ENCODE data around the gene PLK1.
"Not testable (repeated sequence)": the region's sequence is repeated elsewhere in the genome, so short reads cannot be mapped to it uniquely, and the experiment has no call there.

The PLK1 gene

DNA sequence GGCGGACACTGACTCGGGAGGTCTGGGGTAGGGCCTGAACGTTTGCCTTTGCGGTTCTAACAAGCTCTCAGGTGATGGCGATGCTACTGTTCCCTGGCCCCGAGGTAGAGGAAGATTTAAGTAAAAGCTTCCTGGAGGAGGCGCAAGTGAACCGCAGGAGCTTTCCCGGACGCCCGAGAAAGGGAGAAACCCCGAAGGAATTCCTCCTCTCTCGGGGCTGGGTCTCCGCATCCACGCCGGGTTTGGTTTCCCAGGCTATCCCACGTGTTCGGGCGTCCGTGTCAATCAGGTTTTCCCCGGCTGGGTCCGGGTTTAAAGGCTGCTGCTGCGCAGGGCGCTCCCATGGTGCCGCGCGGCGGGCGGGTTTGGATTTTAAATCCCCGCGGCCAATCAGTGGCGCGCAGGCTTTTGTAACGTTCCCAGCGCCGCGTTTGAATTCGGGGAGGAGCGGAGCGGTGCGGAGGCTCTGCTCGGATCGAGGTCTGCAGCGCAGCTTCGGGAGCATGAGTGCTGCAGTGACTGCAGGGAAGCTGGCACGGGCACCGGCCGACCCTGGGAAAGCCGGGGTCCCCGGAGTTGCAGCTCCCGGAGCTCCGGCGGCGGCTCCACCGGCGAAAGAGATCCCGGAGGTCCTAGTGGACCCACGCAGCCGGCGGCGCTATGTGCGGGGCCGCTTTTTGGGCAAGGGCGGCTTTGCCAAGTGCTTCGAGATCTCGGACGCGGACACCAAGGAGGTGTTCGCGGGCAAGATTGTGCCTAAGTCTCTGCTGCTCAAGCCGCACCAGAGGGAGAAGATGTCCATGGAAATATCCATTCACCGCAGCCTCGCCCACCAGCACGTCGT, at the start of gene PLK1:
PLK1 (plus strand) TSS at position 460 of the 844 bp plus-strand sequence; CDS start at position 504, 44 bp downstream.
- H3K27me3 ChIP-seq (replicated peaks; ENCODE audit: control insufficient read depth, insufficient read depth, low read length), result no peaks in the 10 kb centered on the region
- peak; percentile 56 for TF ChIP-seq CTCF (IDR thresholded peaks at IDR 0.05; ENCODE audit: insufficient read depth, low read length, poor library complexity, severe bottlenecking)
- peak within 1 kb of the TSS; percentile 87 for H3K4me3 ChIP-seq (replicated peaks; ENCODE audit: low read depth, low read length)
- peak; percentile 87 for DNase-seq (ENCODE audit: extremely low read depth, insufficient read length)
- H3K36me3 ChIP-seq (ENCODE audit: control insufficient read depth, insufficient read depth, low read length), result peaks cover 15% of the 10 kb centered on the region

DNA sequence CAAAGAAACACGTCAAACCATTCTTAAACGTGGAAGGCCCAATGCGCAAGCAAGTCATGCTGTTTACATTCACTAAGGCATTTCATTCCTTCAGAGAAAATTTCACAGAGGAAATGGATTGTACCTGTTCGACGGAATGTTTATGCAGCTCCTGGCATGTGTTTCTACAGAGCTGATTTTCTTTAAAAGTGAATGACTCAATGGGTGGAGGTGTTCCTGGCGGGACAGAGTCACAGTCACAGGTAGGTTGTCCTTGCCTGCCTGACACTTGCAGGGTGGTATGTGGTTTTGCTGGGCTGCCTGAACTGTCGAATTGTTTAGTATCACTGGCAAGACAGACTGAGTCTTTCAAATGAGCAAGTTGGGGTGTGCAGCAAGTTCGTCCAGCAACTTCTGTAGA, 49.2 kb upstream of the PLK1 start:
- TF ChIP-seq CTCF (IDR thresholded peaks at IDR 0.05; ENCODE audit: insufficient read depth, low read length, poor library complexity, severe bottlenecking), result no peak
- no peak for DNase-seq (ENCODE audit: extremely low read depth, insufficient read length)
- Histone ChIP-seq H3K4me3 (replicated peaks; ENCODE audit: low read depth, low read length) (no peak overlapping the region), H3K36me3 (ENCODE audit: control insufficient read depth, insufficient read depth, low read length) (peaks cover 7% of the 10 kb centered on the region), H3K27me3 (replicated peaks; ENCODE audit: control insufficient read depth, insufficient read depth, low read length) (no peaks in the 10 kb centered on the region)

DNA sequence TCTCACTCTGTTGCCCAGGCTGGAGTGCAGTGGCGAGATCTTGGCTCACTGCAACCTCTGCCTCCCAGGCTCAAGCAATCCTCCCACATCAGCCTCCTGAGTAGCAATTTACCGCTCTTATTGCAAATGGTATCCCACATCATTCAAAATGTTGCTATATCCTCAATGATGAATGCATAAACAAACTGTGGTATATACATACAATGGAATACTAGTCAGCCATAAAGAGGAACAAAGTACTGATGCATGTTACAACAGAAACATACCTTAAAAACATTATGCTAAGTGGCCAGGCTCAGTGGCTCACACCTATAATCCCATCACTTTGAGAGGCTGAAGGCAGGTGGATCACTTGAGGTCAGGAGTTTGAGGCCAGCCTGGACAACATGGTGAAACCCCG, 46.8 kb upstream of the PLK1 start:
- not testable (repeated sequence) for H3K36me3 ChIP-seq (ENCODE audit: control insufficient read depth, insufficient read depth, low read length); H3K4me3 ChIP-seq (replicated peaks; ENCODE audit: low read depth, low read length); DNase-seq (ENCODE audit: extremely low read depth, insufficient read length); H3K27me3 ChIP-seq (replicated peaks; ENCODE audit: control insufficient read depth, insufficient read depth, low read length)

GRCh38 chr16:23634461-23635036, 44.1 kb upstream of the PLK1 start:
- no peak for TF ChIP-seq CTCF (IDR thresholded peaks at IDR 0.05; ENCODE audit: insufficient read depth, low read length, poor library complexity, severe bottlenecking)
- H3K4me3 ChIP-seq (replicated peaks; ENCODE audit: low read depth, low read length), result no peak overlapping the region
- H3K36me3 ChIP-seq (ENCODE audit: control insufficient read depth, insufficient read depth, low read length), result peaks cover 2% of the 10 kb centered on the region
- no peak for DNase-seq (ENCODE audit: extremely low read depth, insufficient read length)
- H3K27me3 ChIP-seq (replicated peaks; ENCODE audit: control insufficient read depth, insufficient read depth, low read length), result no peaks in the 10 kb centered on the region

DNA sequence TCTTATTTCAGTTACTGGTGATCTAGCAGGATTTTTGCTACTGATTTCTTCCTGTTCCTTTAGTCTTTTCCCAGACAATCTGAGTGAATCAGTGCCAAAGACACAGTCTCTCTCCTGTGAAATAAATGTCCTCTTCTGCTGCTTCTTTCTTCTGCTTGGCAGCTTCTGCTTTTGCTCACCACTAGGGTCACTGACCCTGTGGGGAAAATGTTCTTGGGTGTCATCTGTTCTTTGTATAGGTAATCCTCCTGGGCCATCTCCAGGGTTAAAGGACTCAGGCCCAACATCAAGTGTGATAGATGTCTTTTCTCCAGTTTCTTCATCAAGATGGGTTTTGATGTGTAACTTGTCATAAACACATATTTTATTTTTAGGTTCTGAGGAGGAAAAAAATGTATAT, 42.7 kb upstream of the PLK1 start:
- H3K4me3 ChIP-seq (replicated peaks; ENCODE audit: low read depth, low read length), result no peak overlapping the region
- no peaks in the 10 kb centered on the region for H3K27me3 ChIP-seq (replicated peaks; ENCODE audit: control insufficient read depth, insufficient read depth, low read length)
- DNase-seq (ENCODE audit: extremely low read depth, insufficient read length), result no peak
- TF ChIP-seq CTCF (IDR thresholded peaks at IDR 0.05; ENCODE audit: insufficient read depth, low read length, poor library complexity, severe bottlenecking), result no peak
- H3K36me3 ChIP-seq (ENCODE audit: control insufficient read depth, insufficient read depth, low read length), result peaks cover 2% of the 10 kb centered on the region

DNA sequence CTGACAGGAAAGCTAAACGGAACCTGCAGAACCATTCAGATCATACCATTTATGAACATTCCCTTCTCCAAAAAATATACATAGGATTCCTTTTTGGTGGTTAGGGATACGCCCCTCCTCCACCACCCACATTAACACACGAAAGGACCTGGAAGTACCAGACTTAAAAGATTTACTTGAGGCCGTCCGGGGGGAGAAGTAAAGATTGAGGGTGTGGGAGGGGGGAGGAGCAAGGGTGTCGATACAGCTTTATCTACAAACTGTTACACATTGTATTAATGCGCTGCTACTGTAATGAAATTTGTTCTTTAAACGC, 38.1 kb upstream of the PLK1 start:
- Histone ChIP-seq H3K36me3 (ENCODE audit: control insufficient read depth, insufficient read depth, low read length) (peaks cover 2% of the 10 kb centered on the region), H3K4me3 (replicated peaks; ENCODE audit: low read depth, low read length) (peak overlapping the region; percentile 100), H3K27me3 (replicated peaks; ENCODE audit: control insufficient read depth, insufficient read depth, low read length) (no peaks in the 10 kb centered on the region)
- TF ChIP-seq CTCF (IDR thresholded peaks at IDR 0.05; ENCODE audit: insufficient read depth, low read length, poor library complexity, severe bottlenecking), result no peak
- no peak for DNase-seq (ENCODE audit: extremely low read depth, insufficient read length)

Data from GM06990 (cell line).